TTC549 (cell line): Measurements from ENCODE around the gene ILF3.

Experiments used
- FAIRE-seq: peaks from 2 replicates; lab custom pipeline; 2012; peaks lifted over from hg19 to GRCh38; lab: Jason Lieb, UNC

Gene ILF3

GRCh38 chr19:10695401-10696398, 41.6 kb downstream of the ILF3 start:
- peak; percentile 76 for FAIRE-seq

DNA sequence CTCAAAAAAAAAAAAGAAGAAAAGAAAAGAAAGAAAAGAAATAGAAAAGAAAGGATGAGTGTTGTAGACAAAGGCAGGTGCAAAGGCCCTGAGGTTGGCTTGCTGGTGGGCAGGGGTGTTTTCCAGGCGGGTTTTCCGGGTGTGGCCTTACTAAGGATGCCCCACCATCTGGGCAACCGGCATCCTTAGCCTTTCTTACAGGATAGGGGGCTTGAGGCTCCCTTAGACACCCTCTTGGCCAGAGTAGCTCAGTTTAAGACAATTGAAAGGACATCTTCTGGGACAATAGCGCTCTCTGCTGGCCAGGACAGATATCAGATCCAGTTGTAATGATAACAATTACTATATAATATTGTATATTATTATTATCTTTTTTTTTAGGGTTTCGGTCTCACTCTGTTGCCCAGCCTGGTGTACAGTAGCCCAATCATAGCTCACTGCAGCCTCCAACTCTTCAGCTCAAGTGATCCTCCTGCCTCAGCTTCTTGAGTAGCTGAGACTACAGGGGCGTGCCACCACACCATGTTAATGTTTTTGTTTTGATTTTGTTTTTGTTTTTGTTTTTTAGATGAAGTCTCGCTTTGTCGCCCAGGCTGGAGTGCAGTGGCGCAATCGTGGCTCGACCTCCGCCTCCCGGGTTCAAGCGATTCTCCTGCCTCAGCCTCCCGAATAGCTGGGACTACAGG, 45.6 kb downstream of the ILF3 start:
- FAIRE-seq, result no peak

DNA sequence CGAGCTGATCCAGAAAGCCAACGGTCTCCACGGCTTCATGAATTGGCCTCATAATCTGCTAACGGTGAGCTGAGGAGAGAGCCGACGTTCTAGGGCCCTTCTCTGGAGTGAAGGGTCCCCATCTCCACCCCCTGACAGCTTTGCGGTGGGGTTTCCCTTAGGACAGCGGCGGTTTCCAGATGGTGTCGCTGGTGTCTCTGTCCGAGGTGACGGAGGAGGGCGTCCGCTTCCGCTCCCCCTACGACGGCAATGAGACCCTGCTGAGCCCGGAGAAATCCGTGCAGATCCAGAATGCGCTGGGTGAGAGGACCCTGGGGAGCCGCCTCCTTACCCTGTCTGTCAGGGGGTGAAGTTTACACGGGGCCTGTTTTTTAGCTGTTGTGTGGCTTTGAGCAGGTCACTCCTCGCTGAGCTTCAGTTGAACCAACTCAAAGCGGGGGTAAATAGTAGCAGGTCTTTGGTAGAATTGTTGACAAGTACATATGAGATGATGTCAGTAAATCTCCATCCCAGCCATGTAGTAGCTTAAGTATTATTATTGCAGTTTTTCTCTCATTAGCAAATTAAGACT, 47.9 kb downstream of the ILF3 start:
- FAIRE-seq, result no peak

- FAIRE-seq, result no peak
These were observed 52.8 kb downstream of the ILF3 start for GRCh38 chr19:10706990-10707389.

GRCh38 chr19:10707440-10707839, 53.3 kb downstream of the ILF3 start:
- FAIRE-seq, result no peak

DNA sequence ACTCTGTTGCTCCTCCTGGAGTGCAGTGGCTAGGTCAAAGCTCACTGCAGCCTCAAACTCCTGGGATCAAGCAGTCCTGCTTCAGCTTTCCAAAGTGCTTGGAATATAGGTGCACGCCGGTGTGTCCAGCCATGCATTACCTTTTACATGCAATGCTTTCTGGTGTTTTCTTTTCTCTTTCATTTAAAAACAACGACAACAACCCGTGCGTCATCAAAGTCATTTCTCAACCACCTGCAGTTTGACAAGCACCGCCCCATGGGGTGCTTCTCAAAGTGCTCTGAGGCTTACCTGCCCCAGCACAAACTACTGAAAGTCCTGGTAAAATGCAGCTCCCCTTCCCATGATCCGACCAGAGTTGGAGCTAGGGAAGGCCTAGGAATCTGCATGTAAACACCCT, 54.1 kb downstream of the ILF3 start:
- no peak for FAIRE-seq

- FAIRE-seq, result no peak
These were observed 57.9 kb downstream of the ILF3 start for GRCh38 chr19:10712045-10712444.

- FAIRE-seq, result no peak
These were observed 58.6 kb downstream of the ILF3 start for GRCh38 chr19:10712754-10713153.

DNA sequence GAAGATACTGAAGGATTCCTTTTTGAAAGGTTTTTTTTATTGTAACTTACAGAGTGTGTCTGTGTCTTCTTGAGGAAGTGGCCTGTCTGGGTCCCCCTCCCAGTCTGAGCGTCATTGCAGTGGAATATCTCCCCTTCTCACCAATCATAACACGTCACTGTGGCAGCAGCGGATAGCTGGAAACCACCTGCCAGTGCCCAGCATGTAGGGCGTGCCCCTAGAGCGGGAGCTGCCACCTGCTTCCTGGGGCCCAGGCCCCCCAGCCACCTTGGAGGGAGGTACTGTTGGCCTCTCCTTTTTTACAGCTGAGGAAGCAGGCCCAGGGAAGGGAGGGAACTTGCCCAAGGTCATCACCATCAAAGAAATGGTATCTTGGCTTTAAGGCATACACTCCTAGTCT, 59.2 kb downstream of the ILF3 start:
- FAIRE-seq, result no peak

- no peak for FAIRE-seq
These were observed 62.9 kb downstream of the ILF3 start for GRCh38 chr19:10717054-10717355.

- peak; percentile 99 for FAIRE-seq
These were observed 63.4 kb downstream of the ILF3 start, which contains the start of gene DNM2 for GRCh38 chr19:10717356-10718204. DNM2 (plus strand) TSS chr19:10718079; CDS start chr19:10718243, 164 bp downstream.

GRCh38 chr19:10718205-10719196, 64.4 kb downstream of the ILF3 start:
- FAIRE-seq, result no peak

GRCh38 chr19:10719466-10719961, 65.4 kb downstream of the ILF3 start:
- FAIRE-seq, result no peak

- FAIRE-seq, result no peak
These were observed 66.5 kb downstream of the ILF3 start for GRCh38 chr19:10720607-10721125.

DNA sequence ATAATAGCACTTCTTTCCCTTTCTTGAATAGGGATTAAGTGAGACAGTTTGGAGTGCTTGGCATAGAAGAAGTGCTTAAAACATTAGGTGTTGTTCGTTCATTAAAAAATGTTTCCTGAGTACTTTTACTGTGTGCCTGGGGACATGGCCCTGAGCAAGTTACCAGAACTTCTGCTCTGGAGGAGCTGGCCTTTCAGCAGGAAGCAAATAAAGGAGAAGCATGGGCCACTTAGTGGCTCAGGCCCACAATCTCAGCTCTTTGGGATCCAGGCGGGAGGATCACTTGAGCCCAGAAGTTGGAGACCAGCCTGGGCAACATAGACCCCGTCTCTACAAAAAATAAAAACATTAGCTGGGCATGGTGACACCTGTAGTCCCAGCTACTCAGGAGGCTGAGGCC, 69.4 kb downstream of the ILF3 start:
- no peak for FAIRE-seq

DNA sequence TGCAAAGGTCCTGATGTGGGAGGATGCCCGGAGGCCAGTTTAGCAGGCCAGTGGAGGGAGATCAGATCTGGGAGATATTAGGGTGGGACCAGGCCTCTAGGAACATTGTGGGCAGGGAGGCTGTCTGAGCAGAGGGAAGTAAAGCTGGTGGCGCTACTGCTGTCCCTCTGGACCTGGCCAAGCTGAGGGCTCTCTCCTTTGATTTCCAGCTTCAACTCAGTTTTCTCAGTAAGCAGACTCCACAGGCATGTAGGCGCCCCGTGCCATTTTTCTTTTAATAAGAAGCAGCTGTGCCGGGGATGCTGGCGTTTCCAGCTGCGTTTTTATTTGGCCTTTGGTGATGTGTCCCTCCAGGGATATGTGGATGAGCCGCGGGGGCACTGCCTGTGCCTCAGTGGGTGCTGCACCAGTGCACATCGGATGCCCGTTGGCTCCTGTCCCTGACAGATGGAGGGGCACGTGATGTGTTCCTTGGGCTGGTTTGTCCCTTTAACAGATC, 70.5 kb downstream of the ILF3 start:
- no peak for FAIRE-seq

GRCh38 chr19:10725415-10725814, 71.3 kb downstream of the ILF3 start:
- no peak for FAIRE-seq

- FAIRE-seq, result no peak
These were observed 72.1 kb downstream of the ILF3 start for GRCh38 chr19:10726268-10726667.

DNA sequence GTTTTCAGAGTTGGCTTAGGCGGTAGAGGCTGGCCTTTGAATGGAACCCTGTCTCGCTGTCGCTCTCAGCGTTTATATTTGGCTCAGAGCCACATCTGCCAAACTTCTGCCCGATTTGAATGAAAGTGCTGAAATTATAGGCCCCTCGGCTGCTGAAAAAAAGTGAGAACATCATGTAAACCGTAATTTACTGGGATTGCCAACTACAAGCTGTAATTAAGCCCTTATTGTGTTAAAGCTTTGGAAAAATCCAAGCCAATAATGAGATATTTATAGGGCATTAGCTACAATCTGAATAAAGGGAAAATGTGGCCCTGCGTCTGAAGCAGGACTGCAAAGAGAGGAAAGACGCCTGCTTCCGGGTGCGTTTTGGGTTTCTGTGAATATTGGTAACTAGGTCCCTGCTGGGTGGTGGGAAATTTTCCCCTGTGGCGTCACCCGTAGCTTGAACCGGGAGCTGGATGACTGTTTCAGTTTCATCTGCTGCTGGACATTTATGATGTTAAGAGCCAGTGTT, 73.6 kb downstream of the ILF3 start:
- no peak for FAIRE-seq

GRCh38 chr19:10729411-10729810, 75.3 kb downstream of the ILF3 start:
- FAIRE-seq, result no peak
